Hematopoietic multipotent progenitor cell (in vitro differentiated cells): ENCODE measurements around the gene FAM98A. TPM values are rescaled to one million over a fixed set of nuclear protein-coding genes. Genes with fewer than 3 reads are reported as not detected.

Experiments
- DNase-seq, 3 donors: peaks; one replicate each; pipeline ENCODE4 v3.0.0-alpha.2; 2011 to 2015; ENCODE audit warnings: low read depth in 2 of 3, low spot score in 2 of 3
- total RNA-seq: library from RNA; depleted of rRNA; stranded (reverse); fragments of >200 nt; gene quantifications from one replicate; pipeline ENCODE4 v1.2.3, GENCODE V29; 2012

FAM98A gene
- 3.5 TPM for total RNA-seq

DNA sequence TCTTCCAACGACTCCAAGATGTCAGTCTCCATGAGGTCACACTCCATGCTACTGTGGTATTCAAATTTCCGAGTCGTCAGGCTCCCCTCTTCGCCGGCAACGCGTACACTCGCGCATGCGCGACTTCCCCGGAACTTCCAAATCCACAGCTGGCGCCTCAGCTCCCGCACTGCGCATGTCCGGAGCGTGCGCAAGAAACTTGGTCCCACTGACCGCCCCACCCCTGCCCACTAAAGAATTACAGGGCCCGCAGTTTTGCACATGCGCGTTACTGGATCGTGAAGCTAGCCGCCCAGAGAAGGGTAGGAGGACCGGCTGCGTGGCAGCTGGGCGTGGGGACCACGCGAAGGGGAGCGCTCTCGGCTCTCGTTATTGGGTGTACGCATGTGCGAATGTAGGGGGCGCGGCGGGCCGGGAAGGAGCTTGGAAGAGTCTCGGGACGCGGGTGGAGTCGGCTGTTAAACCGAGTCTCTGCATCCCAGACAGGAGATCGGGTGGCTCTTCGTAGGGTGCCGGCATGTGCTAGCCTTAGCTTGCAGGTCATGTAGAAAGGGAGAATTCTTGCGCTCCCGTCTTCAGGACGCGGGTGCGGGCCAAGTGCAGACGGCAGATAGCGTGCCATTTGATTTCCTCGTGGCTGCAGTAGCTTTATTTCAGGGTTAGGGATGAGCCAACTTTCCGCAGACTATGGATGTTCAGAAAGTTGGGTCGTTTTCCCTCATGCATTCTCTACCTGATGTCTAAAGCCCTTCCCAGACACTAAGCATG, at the start of gene FAM98A:
TSS of gene FAM98A (minus strand) at position 125 of the 768 bp plus-strand sequence. CDS start at position 47, 78 bp downstream.
- DNase-seq = peak; percentile 99 to 100 (median 99)

DNA sequence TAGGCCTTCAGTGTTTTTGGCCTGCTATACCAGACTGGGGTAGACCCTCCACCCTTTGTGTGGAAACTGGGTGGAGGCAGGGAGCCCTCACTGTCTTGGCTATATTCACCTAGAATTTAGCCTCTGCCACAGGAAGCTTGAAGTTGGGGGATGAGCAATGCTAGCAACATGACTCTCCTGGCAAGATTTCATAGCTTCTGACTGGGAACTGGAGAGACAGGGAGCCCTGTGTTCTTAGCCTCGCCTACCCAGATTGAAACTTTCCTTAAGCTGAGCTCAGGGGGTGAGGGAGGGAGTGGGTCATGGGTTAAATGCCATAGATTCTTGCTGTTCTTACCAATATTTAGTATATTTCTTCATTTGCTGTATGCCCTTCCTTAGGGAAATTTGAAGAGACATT, 46.8 kb upstream of the FAM98A start:
- DNase-seq = no peak

DNA sequence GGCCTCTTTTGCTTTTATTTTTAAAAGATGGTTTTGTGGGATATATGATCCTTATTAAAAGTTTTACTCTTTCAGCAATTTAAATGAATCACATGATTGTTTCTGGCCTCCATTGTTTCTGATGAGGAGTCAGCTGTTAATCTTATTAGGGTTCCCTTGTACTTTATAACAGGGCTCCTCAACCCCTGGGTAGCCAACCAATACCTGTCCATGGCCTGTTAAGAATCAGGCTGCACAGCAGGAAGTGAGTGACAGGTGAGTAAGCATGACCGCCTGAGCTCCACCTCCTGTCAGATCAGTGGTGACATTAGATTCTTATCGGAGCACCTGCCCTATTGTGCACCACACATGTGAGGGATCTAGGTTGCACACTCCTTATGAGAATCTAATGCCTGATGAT, 45.1 kb upstream of the FAM98A start:
- DNase-seq = no peak

DNA sequence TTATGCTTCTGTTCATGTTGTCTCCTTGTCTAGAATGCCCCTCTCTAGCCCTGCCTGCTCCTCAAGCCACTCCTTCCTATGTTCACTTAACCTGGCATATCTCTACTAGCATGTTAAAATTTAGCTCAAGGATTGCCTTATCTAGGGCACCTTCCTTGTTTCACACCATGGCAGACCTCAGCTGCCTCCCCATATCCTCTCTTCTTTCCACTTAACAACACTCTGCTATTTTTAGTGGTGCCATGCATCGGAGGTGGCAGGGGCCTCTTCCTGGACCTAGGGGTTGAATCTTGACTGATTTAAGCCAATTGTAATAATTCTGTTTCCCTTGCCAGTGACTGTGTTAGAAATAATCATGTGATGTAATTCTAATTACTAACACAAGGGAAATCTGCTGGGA, 36.9 kb upstream of the FAM98A start:
- peak in 1 of 3 donors; percentile 57 for DNase-seq

DNA sequence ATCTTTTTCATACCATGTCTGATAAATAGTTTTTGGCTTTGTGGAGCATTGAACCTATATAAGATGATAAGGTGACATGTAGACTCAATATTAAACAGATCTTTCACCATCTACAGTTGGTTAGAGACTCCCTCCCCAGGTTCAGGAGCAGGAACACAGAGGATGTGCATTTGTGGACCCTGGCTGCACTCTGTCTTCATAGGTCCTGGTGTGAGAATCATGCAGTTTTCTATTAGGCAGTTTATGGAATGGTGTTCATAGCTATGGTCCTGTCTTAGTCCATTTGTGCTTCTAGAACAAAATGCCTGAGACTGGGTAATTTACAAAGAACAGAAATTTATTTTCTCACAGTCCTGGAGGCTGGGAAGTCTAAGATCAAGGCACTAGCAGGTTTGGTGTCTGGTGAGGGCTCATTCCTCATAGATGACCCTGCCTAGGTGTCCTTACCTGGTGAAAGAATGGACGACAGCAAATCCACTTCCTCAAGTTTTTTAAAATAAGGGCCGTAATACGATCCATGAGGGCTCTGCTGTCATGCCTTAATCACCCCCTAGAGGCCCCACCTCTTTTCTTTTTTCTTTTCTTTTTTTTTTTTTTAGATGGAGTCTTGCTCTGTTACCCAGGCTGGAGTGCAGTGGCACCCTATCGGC, 35.3 kb upstream of the FAM98A start:
- DNase-seq = no peak

DNA sequence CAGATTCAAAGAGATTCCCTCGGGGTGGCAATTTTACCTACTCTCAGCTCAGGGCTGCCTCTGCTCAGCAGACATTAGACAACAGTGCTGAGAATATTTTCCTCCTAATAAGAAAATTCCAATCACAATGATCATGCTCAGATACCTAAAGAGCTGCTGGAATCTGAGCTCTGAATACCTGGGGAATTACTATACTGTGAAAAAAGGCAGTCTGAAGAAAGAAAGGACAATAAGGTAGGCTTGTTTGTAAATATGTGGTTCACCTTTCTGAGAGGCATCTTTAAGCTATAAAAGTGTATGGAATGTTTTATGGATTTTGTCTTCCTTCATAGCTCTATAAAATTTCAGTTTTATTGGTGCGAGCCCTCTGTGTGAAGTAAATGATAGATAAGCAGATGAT, 34.2 kb upstream of the FAM98A start:
- DNase-seq = no peak

DNA sequence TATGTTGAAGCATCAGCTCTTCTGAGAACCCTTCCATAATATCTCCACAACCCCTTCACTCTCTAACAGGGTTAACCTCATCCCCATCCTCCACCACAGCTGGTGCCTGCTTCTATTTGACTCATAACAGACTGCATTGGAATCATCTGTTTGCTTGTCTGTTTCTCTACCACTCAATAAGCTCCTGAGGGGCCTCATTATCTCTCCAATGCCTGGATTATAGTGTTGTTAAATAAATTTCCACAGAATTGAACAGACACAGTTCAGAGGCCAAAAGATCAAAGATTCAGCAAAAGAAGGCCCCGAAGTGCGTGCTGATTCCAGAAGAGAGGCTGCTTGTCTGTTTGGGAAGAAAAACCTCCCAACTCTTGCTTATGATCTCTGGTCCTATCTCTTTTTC, 33.7 kb upstream of the FAM98A start:
- no peak for DNase-seq

DNA sequence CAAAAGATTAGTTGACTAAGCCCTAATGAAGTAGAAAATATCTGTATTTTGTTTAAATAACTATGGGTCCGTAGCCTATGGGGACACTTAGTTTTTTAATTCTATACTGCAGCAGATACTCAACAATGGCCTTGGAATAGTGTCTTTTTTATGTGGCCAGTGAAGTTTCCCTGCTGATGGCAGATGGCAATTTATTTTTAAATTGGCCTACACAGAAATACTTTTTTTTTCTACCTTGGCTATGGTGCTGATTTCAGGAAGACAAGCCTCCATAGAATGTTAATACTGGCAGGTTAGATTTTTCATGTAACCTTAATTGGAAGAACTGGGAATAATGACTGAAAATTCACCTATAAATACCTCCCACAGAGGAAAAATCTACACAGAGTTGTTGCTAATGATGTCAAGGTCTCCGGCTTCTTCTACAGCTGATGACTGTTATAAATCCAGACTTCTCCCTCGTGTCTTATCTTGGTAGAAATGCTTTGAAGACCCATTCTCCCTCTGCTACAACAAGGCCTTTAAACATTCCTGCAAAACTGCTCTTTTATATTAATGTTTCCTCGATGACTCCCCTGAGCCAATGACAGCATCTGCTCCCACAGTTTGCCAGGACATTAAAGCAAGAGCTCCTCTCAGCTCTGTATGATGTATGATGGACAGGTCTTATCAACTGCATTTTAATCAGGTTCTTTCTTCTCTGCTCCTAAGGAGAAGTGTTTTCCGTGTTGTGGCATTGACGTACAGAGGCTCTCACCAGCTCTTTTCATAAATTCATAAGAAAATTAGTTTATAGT, 29.1 kb upstream of the FAM98A start:
- no peak for DNase-seq

DNA sequence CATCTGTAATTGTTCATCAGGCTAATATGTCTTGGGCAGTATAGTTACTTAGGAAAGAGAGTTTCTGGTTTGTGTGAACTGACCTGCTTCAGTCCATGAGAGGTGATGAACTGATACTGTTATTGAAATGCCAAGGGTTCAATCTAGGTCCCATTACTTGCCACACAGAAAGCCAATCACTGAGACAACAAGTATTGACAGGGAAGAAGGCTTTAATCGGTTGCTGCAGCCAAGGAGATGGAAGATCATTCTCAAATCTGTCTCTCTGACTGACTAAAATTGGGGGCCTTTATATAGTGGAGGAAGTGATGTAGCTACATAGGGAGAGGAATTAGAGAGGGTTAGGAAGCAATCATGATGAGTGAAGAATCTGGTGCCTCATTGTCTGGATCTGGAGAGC, 19.9 kb upstream of the FAM98A start:
- DNase-seq = no peak

DNA sequence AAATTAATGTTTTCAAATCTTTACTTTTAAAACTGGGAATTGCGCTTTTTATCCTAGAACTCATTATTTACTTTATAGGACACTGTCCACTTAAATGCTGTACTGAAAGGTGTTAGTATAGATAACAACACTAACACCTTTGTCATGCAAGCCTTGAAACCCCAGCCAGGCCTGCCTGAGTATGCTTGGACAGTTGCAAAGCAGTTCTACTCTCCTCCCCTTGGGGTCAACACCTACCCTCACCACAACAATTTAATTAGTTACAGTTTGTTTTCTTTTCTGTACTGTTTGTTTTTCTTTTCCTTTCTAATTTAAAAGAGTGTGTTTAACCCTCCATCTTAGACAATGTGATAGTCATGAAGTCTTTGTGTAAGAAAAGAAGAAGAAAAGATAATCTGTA, 18.9 kb upstream of the FAM98A start:
- DNase-seq = no peak

DNA sequence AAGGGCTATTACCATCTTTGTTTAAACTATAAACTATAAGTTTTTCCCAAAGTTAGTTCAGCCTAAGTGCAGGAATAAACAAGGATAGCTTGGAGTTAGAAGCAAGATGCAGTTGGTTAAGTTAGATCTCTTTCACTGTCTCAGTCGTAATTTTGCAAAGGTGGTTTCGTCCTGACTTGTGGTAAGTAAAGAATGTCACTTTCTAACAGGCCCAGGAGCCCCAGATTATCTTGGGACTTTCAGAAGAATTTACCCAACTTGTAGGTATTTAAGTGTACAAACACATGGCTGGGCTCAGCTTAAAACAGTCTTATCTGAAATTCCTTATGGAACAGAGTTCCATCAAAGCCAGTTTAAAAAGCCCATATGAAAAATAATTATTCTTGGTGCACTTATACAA, 18.3 kb upstream of the FAM98A start:
- DNase-seq = no peak

DNA sequence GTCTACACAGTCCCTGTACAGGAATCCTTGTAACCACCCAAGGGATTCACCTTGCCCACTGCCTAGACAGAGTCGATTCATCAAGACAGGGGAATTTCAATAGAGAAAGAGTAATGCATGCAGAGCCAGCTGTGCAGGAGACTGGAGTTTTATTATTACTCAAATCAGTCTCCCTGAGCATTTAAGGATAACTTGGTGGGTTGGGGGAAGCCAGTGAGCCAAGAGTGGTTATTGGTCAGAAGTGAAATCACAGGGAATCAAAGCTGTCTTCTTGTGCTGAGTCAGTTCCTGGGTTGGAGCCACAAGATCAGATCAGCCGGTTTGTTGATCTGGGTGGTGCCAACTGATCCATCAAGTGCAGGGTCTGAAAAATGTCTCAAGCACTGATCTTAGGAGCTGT, 17.8 kb upstream of the FAM98A start:
- DNase-seq = no peak

DNA sequence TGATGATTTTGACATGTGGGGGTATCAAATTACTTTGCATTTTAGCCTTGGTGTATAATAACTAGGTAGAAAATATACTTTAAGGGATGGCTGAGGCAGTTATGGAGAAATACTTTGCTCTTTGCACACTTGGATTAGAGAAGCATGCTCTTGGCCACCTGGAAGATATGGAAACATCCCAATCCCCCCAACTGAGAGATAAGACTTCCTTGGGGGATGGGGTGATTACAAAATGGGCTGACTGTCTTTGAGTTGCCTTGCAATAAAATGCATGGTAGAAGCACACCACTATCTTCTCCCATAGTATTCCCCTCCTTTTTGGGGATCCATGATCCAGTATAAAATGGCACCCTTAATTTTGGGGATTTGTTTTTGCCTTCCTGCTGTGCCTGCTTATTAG, 15.1 kb upstream of the FAM98A start:
- no peak for DNase-seq

DNA sequence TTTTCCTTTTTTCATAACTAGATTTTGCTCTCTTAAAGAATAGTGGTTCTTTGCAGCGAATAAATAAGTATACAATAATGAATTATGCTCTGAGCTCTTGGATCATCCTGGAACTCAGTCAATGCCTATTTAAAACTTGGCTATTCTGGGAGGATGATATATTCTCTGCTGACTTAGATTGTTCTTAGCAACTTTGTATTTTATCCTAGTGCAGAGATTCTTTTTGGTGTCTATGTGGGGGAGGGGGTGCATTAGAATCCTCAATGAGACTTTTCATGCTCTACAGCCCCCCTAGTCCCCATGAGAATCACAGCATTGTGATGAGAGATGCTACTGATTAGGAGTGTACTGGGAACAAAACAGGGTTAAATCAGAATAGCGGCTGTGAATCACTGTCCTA, 8.8 kb upstream of the FAM98A start:
- no peak for DNase-seq

DNA sequence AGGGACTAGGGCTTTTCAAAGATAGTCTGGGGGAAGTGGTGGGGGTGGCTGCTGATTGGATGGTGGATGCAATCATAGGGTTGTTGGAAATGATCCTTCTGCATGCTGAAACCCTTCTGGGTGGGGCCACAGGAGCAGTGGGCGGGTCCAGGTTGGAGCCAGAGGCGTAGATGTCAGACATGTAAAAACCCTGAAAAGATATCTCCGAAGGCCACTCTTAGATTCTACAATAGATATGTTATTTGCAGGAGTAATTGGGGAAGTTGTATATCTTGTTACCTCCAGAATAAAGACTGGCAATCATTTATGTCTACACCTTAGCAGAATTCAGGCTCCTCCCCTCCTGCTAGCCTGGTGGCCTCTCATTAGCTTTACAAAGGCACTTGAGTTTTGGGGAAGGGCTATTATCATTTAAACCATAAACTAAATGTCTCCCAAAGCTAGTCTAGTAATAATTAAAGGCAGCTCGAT, 8.2 kb upstream of the FAM98A start:
- no peak for DNase-seq

DNA sequence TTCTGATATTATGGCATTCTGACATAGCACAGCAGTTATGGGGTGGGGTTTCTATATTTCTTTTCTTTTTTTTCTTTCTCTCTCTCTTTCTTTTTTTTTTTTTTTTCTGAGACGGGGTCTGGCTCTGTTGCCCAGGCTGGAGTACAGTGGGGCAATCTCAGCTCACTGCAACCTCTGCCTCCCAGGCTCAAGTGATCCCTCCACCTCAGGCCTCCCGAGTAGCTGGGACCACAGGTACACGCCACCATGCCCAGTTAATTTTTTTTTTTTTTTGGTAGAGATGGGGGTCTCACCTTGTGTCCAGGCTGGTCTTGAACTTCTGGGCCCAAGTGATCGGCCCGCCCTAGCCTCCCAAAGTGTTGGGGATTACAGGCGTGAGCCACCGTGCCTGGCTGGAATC, 7.5 kb upstream of the FAM98A start:
- no peak for DNase-seq

DNA sequence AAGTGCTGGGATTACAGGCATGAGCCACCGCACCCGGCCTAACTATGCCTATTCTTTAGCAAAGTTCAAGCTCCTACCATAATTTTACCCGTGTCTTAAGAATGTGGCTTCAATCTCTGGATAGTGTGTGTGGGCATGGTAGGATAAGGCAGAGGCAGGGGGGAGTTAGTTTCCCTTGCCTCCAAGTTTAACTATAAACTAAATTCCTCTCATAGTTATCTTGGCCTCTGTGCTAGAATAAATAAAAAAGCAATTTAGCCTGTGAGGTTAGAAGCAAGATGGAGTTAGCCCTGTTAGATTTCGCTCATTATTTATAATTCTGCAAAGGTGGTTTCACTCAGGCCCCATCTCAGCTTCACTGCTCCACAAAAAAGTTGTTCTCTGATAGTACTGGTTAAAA, 7.0 kb upstream of the FAM98A start:
- DNase-seq = no peak

DNA sequence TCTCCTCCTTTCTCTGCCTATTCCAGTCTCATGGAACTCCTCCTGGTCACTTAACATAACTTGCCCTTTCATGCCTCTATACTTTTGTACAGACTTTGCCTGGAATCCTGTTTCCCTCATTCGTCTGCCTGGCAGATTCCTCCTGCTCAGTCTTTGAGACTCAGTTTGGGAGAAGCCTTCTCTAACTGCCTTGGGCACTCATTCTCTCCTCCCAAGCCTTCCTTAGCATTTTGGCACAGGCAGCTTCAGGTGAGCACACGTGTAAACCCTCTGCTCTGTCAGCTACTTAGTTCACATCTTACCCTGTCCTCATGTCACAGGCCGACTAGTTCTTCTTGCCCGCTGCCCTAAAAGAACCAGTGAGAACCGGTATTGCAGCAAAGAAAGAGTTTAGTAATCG, 6.0 kb upstream of the FAM98A start:
- no peak for DNase-seq

DNA sequence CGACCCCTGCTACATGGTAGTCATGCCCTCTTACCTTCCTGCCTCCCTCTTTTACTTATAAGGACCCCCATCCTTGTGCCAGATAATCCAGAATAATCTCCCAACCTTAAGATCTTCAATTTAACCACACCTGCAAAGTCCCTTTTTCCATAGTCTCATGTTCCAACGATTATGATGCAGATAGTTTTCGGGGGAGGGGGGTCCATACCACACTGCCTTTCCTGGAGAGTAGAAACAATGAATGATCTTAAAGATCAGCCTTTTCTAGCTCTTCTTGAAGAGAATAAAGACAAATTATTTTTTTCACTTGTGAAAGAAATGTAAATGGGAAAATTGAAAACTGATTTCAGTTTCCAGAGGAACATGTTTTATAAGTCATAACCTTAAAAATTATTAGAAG, 4.3 kb upstream of the FAM98A start:
- DNase-seq = no peak

DNA sequence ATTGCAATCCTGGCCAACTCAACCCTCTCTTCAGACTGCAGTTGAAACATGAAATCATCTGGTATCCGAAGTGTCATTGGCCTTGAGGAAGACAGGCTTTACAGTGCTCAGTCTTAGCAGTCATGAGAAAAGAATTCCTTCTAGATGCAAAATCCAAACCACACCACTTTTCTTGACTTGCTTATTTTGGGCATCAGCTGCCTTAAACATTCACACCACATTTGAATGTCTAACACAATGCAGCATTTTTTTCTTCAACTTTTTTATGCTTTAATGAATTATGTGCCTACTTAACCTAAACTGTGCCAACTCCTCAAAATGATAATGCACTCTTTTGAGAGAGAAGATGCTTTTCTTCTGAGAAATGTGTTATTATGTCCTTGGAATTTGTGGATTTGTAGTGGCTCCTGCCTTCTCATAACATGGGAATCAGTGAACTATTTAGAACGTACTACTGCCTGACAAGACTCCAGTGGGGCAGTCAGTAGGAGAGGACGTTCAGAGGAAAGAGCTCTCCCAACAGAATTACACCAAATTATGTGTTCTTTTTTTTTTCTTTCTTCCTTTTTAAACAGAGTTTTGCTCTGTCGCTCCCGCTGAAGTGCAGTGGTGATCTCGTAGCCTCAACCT, 3.2 kb upstream of the FAM98A start:
- DNase-seq = no peak

DNA sequence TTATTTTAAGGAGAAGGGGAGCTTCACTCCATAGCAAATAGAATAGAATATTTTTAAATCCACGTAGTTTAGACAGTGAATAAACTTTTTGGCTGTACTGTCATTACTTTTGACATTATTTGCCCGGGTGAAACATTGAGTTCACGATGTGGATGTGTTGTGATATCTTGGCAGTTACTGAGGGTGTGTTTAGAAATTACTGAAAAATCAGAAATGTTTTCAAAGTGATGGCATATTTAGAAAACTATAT, 769 bp upstream of the FAM98A start:
- peak in 1 of 3 donors; percentile 12 for DNase-seq
